Measurements from ENCODE around the gene KCNJ3. TPM values are rescaled to one million over a fixed set of nuclear protein-coding genes. Genes with fewer than 3 reads are reported as not detected.

KCNJ3 gene
- total and polyA plus RNA-seq, 7 experiments from 2014 or later = not detected

DNA sequence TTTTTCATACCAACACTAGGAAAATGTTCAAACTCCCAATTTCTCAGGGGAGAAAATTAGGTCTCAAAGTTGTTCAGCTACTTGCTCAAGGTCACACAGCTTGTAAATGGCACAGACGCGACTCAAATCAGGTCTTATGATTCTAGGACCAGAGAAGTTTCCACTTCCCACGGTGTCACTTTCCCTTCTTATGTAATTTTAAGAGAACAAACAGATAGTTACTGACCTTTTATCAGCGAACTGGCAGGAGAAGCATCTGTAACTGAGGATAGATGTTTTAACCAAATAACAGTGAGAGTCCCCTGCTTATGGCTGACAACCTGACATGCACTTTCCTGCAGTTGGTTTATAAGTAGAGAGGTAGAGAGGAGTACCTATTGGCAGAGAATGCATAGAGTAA is 2.1 kb upstream of the KCNJ3 start:
- intact Hi-C loops (cut with micrococcal nuclease) = no loop called here
- Histone ChIP-seq H3K27ac (ENCODE audit: low read depth, low read length) (no peak overlapping the region), H3K4me3 (ENCODE audit: low read length) (no peak overlapping the region), H3K9me3 (ENCODE audit: control insufficient read depth in 2 of 3, low read length in 3 of 3) (no peaks in the 10 kb centered on the region), H3K36me3 (ENCODE audit: control insufficient read depth in 2 of 3, insufficient read depth in 3 of 3, low read length in 3 of 3) (no peaks in the 10 kb centered on the region), H3K4me1 (ENCODE audit: control insufficient read depth in 2 of 2, insufficient read depth in 2 of 2, low read length in 2 of 2) (no peaks in the 10 kb centered on the region), H3K27me3 (ENCODE audit: control insufficient read depth in 2 of 2, insufficient read depth in 2 of 2, low read length in 2 of 2) (no peaks in the 10 kb centered on the region)
- Mint-ChIP-seq H3K4me3 (no peak overlapping the region), H3K4me1 (peaks cover 2 to 11% (median 4%) of the 10 kb centered on the region in 7 donors), H3K27me3 (peaks cover 26 to 49% (median 39%) of the 10 kb centered on the region in 5 donors), H3K36me3 (peaks cover 0 to 3% (median 0%) of the 10 kb centered on the region in 5 donors), H3K9me3 (peaks cover 0 to 5% (median 3%) of the 10 kb centered on the region in 11 donors), H3K27ac (no peak overlapping the region)
- DNase-seq = no peak
- CTCF ChIA-PET = no interaction called here
- POLR2A ChIA-PET = no interaction called here
- no peak for ATAC-seq

DNA sequence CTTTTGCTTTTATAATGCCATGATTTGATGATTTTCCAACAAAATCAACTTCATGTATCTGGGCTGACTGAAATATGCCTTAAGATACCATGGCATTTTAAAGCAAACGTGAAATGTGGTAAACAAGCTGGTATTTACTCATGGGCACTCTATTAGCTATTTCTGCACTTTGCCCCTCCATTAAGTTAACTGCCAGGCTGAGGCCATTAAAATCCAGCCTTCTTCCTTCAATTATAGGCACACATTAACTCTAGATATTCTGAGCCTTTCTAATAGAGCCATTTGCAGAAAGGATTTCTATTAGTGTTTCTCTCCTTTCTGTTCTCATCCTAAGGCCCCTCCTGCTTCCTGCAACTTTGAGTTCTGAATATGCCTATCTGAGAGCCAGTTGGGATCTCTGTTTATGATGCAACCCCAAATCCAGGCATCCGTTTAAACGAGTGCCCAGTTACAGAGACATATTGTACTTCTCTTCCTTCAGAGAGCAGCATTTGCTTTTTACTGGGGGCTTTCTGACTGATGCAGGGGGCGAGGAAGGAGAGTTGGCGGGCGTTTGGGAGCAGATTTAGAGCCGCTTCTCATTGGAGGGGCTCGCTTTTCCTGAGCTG is 1.6 kb upstream of the KCNJ3 start:
- intact Hi-C loops (cut with micrococcal nuclease) = no loop called here
- no peaks in the 10 kb centered on the region for H3K4me1 ChIP-seq (ENCODE audit: control insufficient read depth in 2 of 2, insufficient read depth in 2 of 2, low read length in 2 of 2)
- ChIA-PET CTCF (no interaction called here), POLR2A (no interaction called here)
- Mint-ChIP-seq H3K27ac (no peak overlapping the region), H3K4me3 (peak overlapping the region in 4 of 10 donors; percentile 15 to 77 (median 38)), H3K9me3 (peaks cover 0 to 5% (median 3%) of the 10 kb centered on the region in 11 donors), H3K4me1 (peaks cover 2 to 11% (median 4%) of the 10 kb centered on the region in 7 donors), H3K27me3 (peaks cover 26 to 49% (median 39%) of the 10 kb centered on the region in 5 donors), H3K36me3 (peaks cover 0 to 3% (median 0%) of the 10 kb centered on the region in 5 donors)
- H3K9me3 ChIP-seq (ENCODE audit: control insufficient read depth in 2 of 3, low read length in 3 of 3) = no peaks in the 10 kb centered on the region
- H3K27ac ChIP-seq (ENCODE audit: low read depth, low read length) = no peak overlapping the region
- no peaks in the 10 kb centered on the region for H3K36me3 ChIP-seq (ENCODE audit: control insufficient read depth in 2 of 3, insufficient read depth in 3 of 3, low read length in 3 of 3)
- no peaks in the 10 kb centered on the region for H3K27me3 ChIP-seq (ENCODE audit: control insufficient read depth in 2 of 2, insufficient read depth in 2 of 2, low read length in 2 of 2)
- DNase-seq (no peak), ATAC-seq (no peak)
- H3K4me3 ChIP-seq (ENCODE audit: low read length) = no peak overlapping the region

DNA sequence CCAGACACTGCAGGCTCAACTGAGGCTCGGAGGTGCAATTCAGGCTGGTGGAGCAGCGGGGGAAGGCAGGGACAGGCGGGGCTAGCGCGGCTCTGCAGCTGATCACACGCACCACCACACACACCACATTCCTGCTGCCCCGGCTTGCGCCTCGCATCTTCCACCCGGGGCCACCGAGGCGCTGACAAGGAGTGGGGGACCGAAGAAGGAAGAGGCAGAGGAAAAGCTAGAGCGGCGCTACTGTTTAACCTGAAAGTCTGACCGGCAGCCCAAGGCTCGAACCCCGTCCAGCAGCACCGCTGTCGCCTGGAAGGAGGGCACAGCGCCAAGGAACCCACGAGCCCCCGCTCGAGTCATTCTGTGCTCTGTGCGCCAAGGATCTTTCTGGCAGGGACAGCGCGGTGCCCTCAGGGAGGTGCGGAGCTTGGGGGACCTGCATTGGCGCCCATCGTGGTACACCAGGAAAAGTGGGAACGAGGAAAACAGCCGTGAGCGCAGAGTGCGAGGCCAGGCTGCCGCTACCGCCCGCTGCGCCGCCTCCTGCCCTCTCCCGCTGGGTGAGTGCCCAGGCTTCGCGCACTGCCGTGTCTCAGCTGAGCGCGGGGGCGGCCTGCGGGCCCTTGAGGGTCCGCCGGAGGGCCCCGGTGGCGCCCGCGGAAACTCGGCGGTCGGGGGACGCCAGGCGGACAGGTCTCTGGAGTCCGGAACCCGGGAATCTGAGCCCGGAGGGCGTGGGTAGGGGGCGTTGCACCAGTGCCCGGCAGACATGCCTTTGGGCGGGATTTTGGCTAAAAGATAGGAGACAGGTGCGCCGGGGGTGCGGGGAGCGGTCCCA is 860 bp upstream of the KCNJ3 start:
- ATAC-seq (no peak), DNase-seq (no peak)
- Histone ChIP-seq H3K27ac (ENCODE audit: low read depth, low read length) (no peak overlapping the region), H3K36me3 (ENCODE audit: control insufficient read depth in 2 of 3, insufficient read depth in 3 of 3, low read length in 3 of 3) (no peaks in the 10 kb centered on the region), H3K9me3 (ENCODE audit: control insufficient read depth in 2 of 3, low read length in 3 of 3) (no peaks in the 10 kb centered on the region), H3K4me1 (ENCODE audit: control insufficient read depth in 2 of 2, insufficient read depth in 2 of 2, low read length in 2 of 2) (no peaks in the 10 kb centered on the region), H3K4me3 (ENCODE audit: low read length) (no peak overlapping the region), H3K27me3 (ENCODE audit: control insufficient read depth in 2 of 2, insufficient read depth in 2 of 2, low read length in 2 of 2) (no peaks in the 10 kb centered on the region)
- peaks cover 0 to 3% (median 0%) of the 10 kb centered on the region in 5 donors for H3K36me3 Mint-ChIP-seq
- intact Hi-C loops (cut with micrococcal nuclease) = no loop called here
- H3K27me3 Mint-ChIP-seq = peaks cover 26 to 49% (median 39%) of the 10 kb centered on the region in 5 donors
- ChIA-PET POLR2A (no interaction called here), CTCF (no interaction called here)
- H3K9me3 Mint-ChIP-seq = peaks cover 0 to 5% (median 3%) of the 10 kb centered on the region in 11 donors
- peak overlapping the region in 4 of 10 donors; percentile 15 to 77 (median 41) for H3K4me3 Mint-ChIP-seq
- H3K4me1 Mint-ChIP-seq = peaks cover 2 to 11% (median 4%) of the 10 kb centered on the region in 7 donors
- no peak overlapping the region for H3K27ac Mint-ChIP-seq

DNA sequence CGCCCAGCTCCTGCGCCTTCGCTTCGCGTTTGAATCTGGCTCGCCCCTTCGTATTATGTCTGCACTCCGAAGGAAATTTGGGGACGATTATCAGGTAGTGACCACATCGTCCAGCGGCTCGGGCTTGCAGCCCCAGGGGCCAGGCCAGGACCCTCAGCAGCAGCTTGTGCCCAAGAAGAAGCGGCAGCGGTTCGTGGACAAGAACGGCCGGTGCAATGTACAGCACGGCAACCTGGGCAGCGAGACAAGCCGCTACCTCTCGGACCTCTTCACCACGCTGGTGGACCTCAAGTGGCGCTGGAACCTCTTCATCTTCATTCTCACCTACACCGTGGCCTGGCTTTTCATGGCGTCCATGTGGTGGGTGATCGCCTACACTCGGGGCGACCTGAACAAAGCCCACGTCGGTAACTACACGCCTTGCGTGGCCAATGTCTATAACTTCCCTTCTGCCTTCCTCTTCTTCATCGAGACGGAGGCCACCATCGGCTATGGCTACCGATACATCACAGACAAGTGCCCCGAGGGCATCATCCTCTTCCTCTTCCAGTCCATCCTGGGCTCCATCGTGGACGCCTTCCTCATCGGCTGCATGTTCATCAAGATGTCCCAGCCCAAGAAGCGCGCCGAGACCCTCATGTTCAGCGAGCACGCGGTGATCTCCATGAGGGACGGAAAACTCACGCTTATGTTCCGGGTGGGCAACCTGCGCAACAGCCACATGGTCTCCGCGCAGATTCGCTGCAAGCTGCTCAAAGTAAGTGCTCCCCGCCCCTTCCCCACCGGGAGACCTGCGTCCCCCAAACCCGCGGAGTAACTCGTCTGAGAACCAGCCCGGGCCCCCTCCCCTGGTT is 453 bp downstream of the KCNJ3 start:
- Mint-ChIP-seq H3K27ac (no peak overlapping the region), H3K36me3 (peaks cover 0 to 3% (median 0%) of the 10 kb centered on the region in 5 donors), H3K4me3 (peak overlapping the region in 7 of 10 donors; percentile 34 to 77 (median 53)), H3K9me3 (peaks cover 0 to 5% (median 3%) of the 10 kb centered on the region in 11 donors), H3K27me3 (peaks cover 26 to 47% (median 39%) of the 10 kb centered on the region in 5 donors), H3K4me1 (peaks cover 2 to 11% (median 4%) of the 10 kb centered on the region in 7 donors)
- H3K27ac ChIP-seq (ENCODE audit: low read depth, low read length) = no peak overlapping the region
- H3K36me3 ChIP-seq (ENCODE audit: control insufficient read depth in 2 of 3, insufficient read depth in 3 of 3, low read length in 3 of 3) = no peaks in the 10 kb centered on the region
- H3K27me3 ChIP-seq (ENCODE audit: control insufficient read depth in 2 of 2, insufficient read depth in 2 of 2, low read length in 2 of 2) = no peaks in the 10 kb centered on the region
- ATAC-seq = no peak
- no peak for DNase-seq
- no peak overlapping the region for H3K4me3 ChIP-seq (ENCODE audit: low read length)
- intact Hi-C loops (cut with micrococcal nuclease) = no loop called here
- ChIA-PET POLR2A (no interaction called here), CTCF (no interaction called here)
- no peaks in the 10 kb centered on the region for H3K9me3 ChIP-seq (ENCODE audit: control insufficient read depth in 2 of 3, low read length in 3 of 3)
- no peaks in the 10 kb centered on the region for H3K4me1 ChIP-seq (ENCODE audit: control insufficient read depth in 2 of 2, insufficient read depth in 2 of 2, low read length in 2 of 2)

DNA sequence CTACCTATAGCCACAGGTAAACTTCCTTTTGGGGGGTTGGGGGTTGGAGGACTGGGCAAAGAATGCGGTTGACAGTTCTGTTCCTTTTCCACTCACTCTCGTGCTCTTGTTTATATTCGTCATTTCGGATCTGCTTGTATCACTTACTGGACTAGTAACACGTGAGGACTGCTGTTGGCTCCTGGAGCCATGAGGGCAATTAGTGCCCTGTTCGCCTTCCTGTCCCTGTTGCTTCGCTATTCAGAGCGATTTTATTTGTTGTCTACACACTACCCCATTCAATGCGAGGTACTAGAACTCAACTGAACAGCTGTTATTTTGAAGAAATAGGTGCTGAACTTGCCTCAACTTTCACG is 1.1 kb downstream of the KCNJ3 start:
- DNase-seq (no peak), ATAC-seq (no peak)
- POLR2A ChIA-PET = no interaction called here
- Histone ChIP-seq H3K4me3 (ENCODE audit: low read length) (no peak overlapping the region), H3K4me1 (ENCODE audit: control insufficient read depth in 2 of 2, insufficient read depth in 2 of 2, low read length in 2 of 2) (no peaks in the 10 kb centered on the region), H3K36me3 (ENCODE audit: control insufficient read depth in 2 of 3, insufficient read depth in 3 of 3, low read length in 3 of 3) (no peaks in the 10 kb centered on the region), H3K27ac (ENCODE audit: low read depth, low read length) (no peak overlapping the region), H3K9me3 (ENCODE audit: control insufficient read depth in 2 of 3, low read length in 3 of 3) (no peaks in the 10 kb centered on the region), H3K27me3 (ENCODE audit: control insufficient read depth in 2 of 2, insufficient read depth in 2 of 2, low read length in 2 of 2) (no peaks in the 10 kb centered on the region)
- CTCF ChIA-PET = no interaction called here
- peaks cover 2 to 11% (median 4%) of the 10 kb centered on the region in 7 donors for H3K4me1 Mint-ChIP-seq
- intact Hi-C loops (cut with micrococcal nuclease) = no loop called here
- H3K9me3 Mint-ChIP-seq = peaks cover 0 to 5% (median 3%) of the 10 kb centered on the region in 11 donors
- no peak overlapping the region for H3K27ac Mint-ChIP-seq
- peak overlapping the region in 2 of 10 donors; percentile 5 to 77 for H3K4me3 Mint-ChIP-seq
- peaks cover 0 to 3% (median 0%) of the 10 kb centered on the region in 5 donors for H3K36me3 Mint-ChIP-seq
- peaks cover 26 to 44% (median 39%) of the 10 kb centered on the region in 5 donors for H3K27me3 Mint-ChIP-seq

DNA sequence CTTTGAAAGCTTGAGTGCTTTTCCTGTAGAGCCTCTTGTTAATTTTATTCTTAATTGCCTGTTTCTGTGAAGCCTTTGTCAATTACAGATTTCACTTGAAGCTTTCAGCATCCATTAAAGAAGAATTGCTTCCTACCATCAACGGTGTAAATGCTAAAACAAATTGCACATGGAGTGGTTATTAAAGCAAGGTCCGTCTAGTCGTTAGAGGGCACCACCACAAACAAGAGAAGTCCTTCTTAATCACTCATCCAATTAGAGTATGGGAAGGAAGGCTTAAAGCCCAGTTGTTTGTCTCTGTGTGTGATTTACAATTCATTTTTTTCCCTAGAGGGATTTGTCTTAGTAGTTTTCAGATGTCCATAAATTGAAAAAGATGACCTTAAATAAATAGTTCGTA is 1.6 kb downstream of the KCNJ3 start:
- intact Hi-C loops (cut with micrococcal nuclease) = no loop called here
- POLR2A ChIA-PET = no interaction called here
- ATAC-seq = no peak

More for the DNA sequence above, 1.6 kb downstream of the KCNJ3 start:
- peaks cover 0 to 5% (median 3%) of the 10 kb centered on the region in 11 donors for H3K9me3 Mint-ChIP-seq
- peaks cover 0 to 3% (median 0%) of the 10 kb centered on the region in 5 donors for H3K36me3 Mint-ChIP-seq
- Histone ChIP-seq H3K4me3 (ENCODE audit: low read length) (no peak overlapping the region), H3K36me3 (ENCODE audit: control insufficient read depth in 2 of 3, insufficient read depth in 3 of 3, low read length in 3 of 3) (no peaks in the 10 kb centered on the region), H3K4me1 (ENCODE audit: control insufficient read depth in 2 of 2, insufficient read depth in 2 of 2, low read length in 2 of 2) (no peaks in the 10 kb centered on the region), H3K27me3 (ENCODE audit: control insufficient read depth in 2 of 2, insufficient read depth in 2 of 2, low read length in 2 of 2) (no peaks in the 10 kb centered on the region), H3K9me3 (ENCODE audit: control insufficient read depth in 2 of 3, low read length in 3 of 3) (no peaks in the 10 kb centered on the region), H3K27ac (ENCODE audit: low read depth, low read length) (no peak overlapping the region)
- no peak overlapping the region for H3K4me3 Mint-ChIP-seq
- DNase-seq = no peak
- H3K4me1 Mint-ChIP-seq = peaks cover 3 to 11% (median 4%) of the 10 kb centered on the region in 7 donors
- CTCF ChIA-PET = no interaction called here
- H3K27me3 Mint-ChIP-seq = peaks cover 26 to 44% (median 39%) of the 10 kb centered on the region in 5 donors
- no peak overlapping the region for H3K27ac Mint-ChIP-seq

All from naive thymus-derived CD4-positive, alpha-beta T cell (primary cell).